ENCODE results near the gene NHEJ1. TPM values are rescaled to one million over a fixed set of nuclear protein-coding genes. Genes with fewer than 3 reads are reported as not detected.

The NHEJ1 gene
- total and polyA plus RNA-seq, 4 donors = 6.1 to 13.5 (median 9.9) TPM

- H3K27ac ChIP-seq (ENCODE audit: low read depth in 1 of 2, low read length in 2 of 2) = no peak overlapping the region
- peaks cover 0 to 3% (median 0%) of the 10 kb centered on the region in 4 donors for H3K4me1 ChIP-seq (ENCODE audit: control insufficient read depth in 4 of 4, insufficient read depth in 4 of 4, low read length in 3 of 4)
- no peak overlapping the region for H3K9ac ChIP-seq (ENCODE audit: low read depth in 1 of 2, low read length in 2 of 2)
- TF ChIP-seq GABPA (IDR thresholded peaks at IDR 0.05 in 1 of 2, conservative IDR thresholded peaks at IDR 0.05 in 1 of 2) (no peak), CTCF (IDR thresholded peaks at IDR 0.05; ENCODE audit: low read depth, low read length, missing input control) (no peak), REST (IDR thresholded peaks at IDR 0.05) (no peak), RAD21 (IDR thresholded peaks at IDR 0.05) (no peak), JUND (IDR thresholded peaks at IDR 0.05) (no peak), HNF4A (conservative IDR thresholded peaks at IDR 0.05) (peak in 1 of 2 donors; percentile 12)
- no peaks in the 10 kb centered on the region for H3K9me3 ChIP-seq (ENCODE audit: control insufficient read depth in 4 of 4, low read length in 3 of 4)
- peaks cover 0 to 16% (median 6%) of the 10 kb centered on the region in 4 donors for H3K27me3 ChIP-seq (ENCODE audit: control insufficient read depth in 4 of 4, insufficient read depth in 4 of 4, low read length in 3 of 4)
- H3K36me3 ChIP-seq (ENCODE audit: control insufficient read depth in 4 of 4, insufficient read depth in 3 of 4, low read depth in 1 of 4, low read length in 3 of 4) = no peaks in the 10 kb centered on the region
- no peak for DNase-seq (ENCODE audit: low spot score)
- H3K4me3 ChIP-seq (ENCODE audit: low read depth in 1 of 3, low read length in 3 of 3) = no peak overlapping the region
- WGBS = 46% methylated on average over 4 of the region's 4 CpGs
Observed at GRCh38 chr2:219042157-219042556, 118.5 kb downstream of the NHEJ1 start.

- H3K9ac ChIP-seq (ENCODE audit: low read depth in 1 of 2, low read length in 2 of 2) = no peak within 1 kb of the TSS
- H3K4me3 ChIP-seq (ENCODE audit: low read depth in 1 of 3, low read length in 3 of 3) = peak within 1 kb of the TSS in 1 of 3 donors; percentile 15
- WGBS = 4% methylated on average over 21 of the region's 21 CpGs
- peaks cover 0 to 16% (median 6%) of the 10 kb centered on the region in 4 donors for H3K27me3 ChIP-seq (ENCODE audit: control insufficient read depth in 4 of 4, insufficient read depth in 4 of 4, low read length in 3 of 4)
- DNase-seq (ENCODE audit: low spot score) = no peak
- H3K9me3 ChIP-seq (ENCODE audit: control insufficient read depth in 4 of 4, low read length in 3 of 4) = no peaks in the 10 kb centered on the region
- H3K27ac ChIP-seq (ENCODE audit: low read depth in 1 of 2, low read length in 2 of 2) = no peak within 1 kb of the TSS
- TF ChIP-seq YY1 (IDR thresholded peaks at IDR 0.05) (no peak), EGR1 (IDR thresholded peaks at IDR 0.05; ENCODE audit: low read depth in 2 of 2) (no peak), HNF4G (IDR thresholded peaks at IDR 0.05) (no peak), NR2F2 (IDR thresholded peaks at IDR 0.05) (no peak), JUND (IDR thresholded peaks at IDR 0.05) (no peak), GABPA (IDR thresholded peaks at IDR 0.05 in 1 of 2, conservative IDR thresholded peaks at IDR 0.05 in 1 of 2) (no peak), FOXA2 (IDR thresholded peaks at IDR 0.05) (no peak), FOXA1 (IDR thresholded peaks at IDR 0.05) (no peak), REST (IDR thresholded peaks at IDR 0.05) (no peak), ZBTB33 (IDR thresholded peaks at IDR 0.05) (no peak), RXRA (IDR thresholded peaks at IDR 0.05) (no peak), SP1 (IDR thresholded peaks at IDR 0.05) (no peak), CTCF (IDR thresholded peaks at IDR 0.05; ENCODE audit: low read depth, low read length, missing input control) (no peak), MAX (IDR thresholded peaks at IDR 0.05) (no peak), HNF4A (conservative IDR thresholded peaks at IDR 0.05) (no peak)
- no peaks in the 10 kb centered on the region for H3K36me3 ChIP-seq (ENCODE audit: control insufficient read depth in 4 of 4, insufficient read depth in 3 of 4, low read depth in 1 of 4, low read length in 3 of 4)
- H3K4me1 ChIP-seq (ENCODE audit: control insufficient read depth in 4 of 4, insufficient read depth in 4 of 4, low read length in 3 of 4) = peaks cover 0 to 3% (median 0%) of the 10 kb centered on the region in 4 donors
Observed at GRCh38 chr2:219041252-219041651, 119.4 kb downstream of the NHEJ1 start, which contains the start of gene CFAP65. Gene CFAP65, minus strand, starts transcription at chr2:219041516. Its CDS starts 2,468 bp downstream, at chr2:219039048.
